MCF 10A (cell line): ENCODE measurements around the gene PM20D1. TPM values are rescaled to one million over a fixed set of nuclear protein-coding genes. Genes with fewer than 3 reads are reported as not detected.

Experiments
- BruUV-seq: library from RNA; stranded (reverse); fragments of 400-500 nt; replicated peaks from 2 replicates; lab custom pipeline; 2021; lab: Mats Ljungman, UMichigan
- CTCF ChIA-PET: fragments of 300-600 bp; sonication (Branson Sonifier 250); formaldehyde crosslinking; extraction: SDS; loops from one replicate; lab custom pipeline; 2021; ENCODE audit warnings: antibody characterized with exemption, inconsistent platforms; lab: Yijun Ruan, JAX
- POLR2A ChIA-PET: fragments of 300-600, 350-650 bp; sonication (Branson Sonifier 250); formaldehyde crosslinking; extraction: SDS; loops from one replicate; lab custom pipeline; 2020; ENCODE audit warnings: antibody characterized with exemption, inconsistent platforms; lab: Yijun Ruan, JAX
- DNase-seq: peaks from one replicate; pipeline ENCODE4 v3.0.0-alpha.2; 2018; ENCODE audit not compliant: unreplicated experiment
- H3K27ac Mint-ChIP-seq: one replicate; pipeline ENCODE4 v1.8.0; 2022; ENCODE audit warnings: mild to moderate bottlenecking, low read depth, mixed read lengths; ENCODE audit not compliant: unreplicated experiment
- H3K27me3 Mint-ChIP-seq: one replicate; pipeline ENCODE4 v1.8.0; 2022; ENCODE audit warnings: mixed read lengths; ENCODE audit not compliant: insufficient read depth, unreplicated experiment
- H3K36me3 Mint-ChIP-seq: one replicate; pipeline ENCODE4 v1.8.0; 2022; ENCODE audit warnings: mild to moderate bottlenecking, moderate library complexity, mixed read lengths; ENCODE audit not compliant: insufficient read depth, unreplicated experiment
- H3K4me1 Mint-ChIP-seq: one replicate; pipeline ENCODE4 v1.8.0; 2022; ENCODE audit warnings: mixed read lengths; ENCODE audit not compliant: insufficient read depth, unreplicated experiment
- H3K4me3 Mint-ChIP-seq: one replicate; pipeline ENCODE4 v1.8.0; 2022; ENCODE audit warnings: mild to moderate bottlenecking, moderate library complexity, mixed read lengths; ENCODE audit not compliant: unreplicated experiment
- H3K9me3 Mint-ChIP-seq: one replicate; pipeline ENCODE4 v1.8.0; 2022; ENCODE audit warnings: mixed read lengths; ENCODE audit not compliant: unreplicated experiment
- CTCF ChIP-seq: fragments of 200-600 bp; IDR thresholded peaks from one replicate; pipeline ENCODE4 v1.8.0; 2022; ENCODE audit warnings: antibody characterized with exemption, mild to moderate bottlenecking; ENCODE audit not compliant: unreplicated experiment
- intact Hi-C: fragments of 100-400 bp; cut with micrococcal nuclease; formaldehyde crosslinking; loops from 2 replicates; pipeline ENCODE4 v1.14.1; 2022
- total RNA-seq: library from RNA; stranded (reverse); gene quantifications from 2 replicates; pipeline ENCODE4 v1.2.3, GENCODE V29; 2022

PM20D1 gene
- total RNA-seq, 1 experiment from 2014 or later: not detected

GRCh38 chr1:205812878-205813754 is 36.8 kb downstream of the PM20D1 start, which contains the start of gene SLC41A1:
TSS of gene SLC41A1 (minus strand) at chr1:205813198. CDS start at chr1:205810441, 2,757 bp downstream.
- H3K36me3 Mint-ChIP-seq: peaks cover 7% of the 10 kb centered on the region
- TF ChIP-seq CTCF: no peak
- H3K4me3 Mint-ChIP-seq: peak within 1 kb of the TSS; percentile 87
- BruUV-seq: no TSS peak
- H3K9me3 Mint-ChIP-seq: no peaks in the 10 kb centered on the region
- peak; percentile 98 for DNase-seq
- H3K27me3 Mint-ChIP-seq: no peaks in the 10 kb centered on the region
- CTCF ChIA-PET: interaction anchor here (0.6 to 4.8 kb wide), 5 partner anchors 13 to 164 kb away, joined by 3 to 41 read pairs (median 7); no protein-coding TSS in a partner anchor
- H3K27ac Mint-ChIP-seq: peak within 1 kb of the TSS; percentile 40
- peaks cover 42% of the 10 kb centered on the region for H3K4me1 Mint-ChIP-seq
- POLR2A ChIA-PET: interaction anchor here (0.6 to 5.1 kb wide), 19 partner anchors 9 to 181 kb away, joined by 3 to 32 read pairs (median 5); partner anchors contain the start of genes ELK4, NUCKS1 and RAB29
- intact Hi-C loops: loop anchor here (1.0 to 5.0 kb wide), 2 partner anchors 66 to 94 kb away; no protein-coding TSS in a partner anchor

- no peak for TF ChIP-seq CTCF
- H3K4me3 Mint-ChIP-seq: peak overlapping the region; percentile 87
- DNase-seq: peak; percentile 36
- BruUV-seq: no TSS peak
- no peaks in the 10 kb centered on the region for H3K9me3 Mint-ChIP-seq
- ChIA-PET POLR2A (interaction anchor here (0.6 to 5.1 kb wide), 23 partner anchors 8 to 1298 kb away, joined by 3 to 32 read pairs (median 4); partner anchors contain the start of genes NUCKS1 and RAB29), CTCF (interaction anchor here (0.7 to 4.8 kb wide), 6 partner anchors 8 to 165 kb away, joined by 3 to 41 read pairs (median 4); no protein-coding TSS in a partner anchor)
- H3K27me3 Mint-ChIP-seq: no peaks in the 10 kb centered on the region
- H3K27ac Mint-ChIP-seq: peak overlapping the region; percentile 40
- H3K36me3 Mint-ChIP-seq: peaks cover 13% of the 10 kb centered on the region
- H3K4me1 Mint-ChIP-seq: peaks cover 42% of the 10 kb centered on the region
- intact Hi-C loops: loop anchor here (5.0 kb wide), 1 partner anchor 65 kb away; no protein-coding TSS in a partner anchor
These were observed 37.6 kb downstream of the PM20D1 start for GRCh38 chr1:205812271-205812877.

- DNase-seq: no peak
- Mint-ChIP-seq H3K27me3 (no peaks in the 10 kb centered on the region), H3K36me3 (peaks cover 14% of the 10 kb centered on the region), H3K4me1 (peaks cover 42% of the 10 kb centered on the region), H3K9me3 (no peaks in the 10 kb centered on the region), H3K4me3 (peak overlapping the region; percentile 87), H3K27ac (peak overlapping the region; percentile 40)
- intact Hi-C loops: loop anchor here (5.0 kb wide), 1 partner anchor 64 kb away; no protein-coding TSS in a partner anchor
- CTCF ChIA-PET: interaction anchor here (0.6 to 4.8 kb wide), 11 partner anchors 9 to 320 kb away, joined by 3 to 41 read pairs (median 4); partner anchors contain the start of gene RAB29
- no TSS peak for BruUV-seq
- POLR2A ChIA-PET: interaction anchor here (0.6 to 5.1 kb wide), 19 partner anchors 7 to 1299 kb away, joined by 3 to 32 read pairs (median 4); partner anchors contain the start of genes NUCKS1 and RAB29
- TF ChIP-seq CTCF: no peak
These were observed 38.3 kb downstream of the PM20D1 start for GRCh38 chr1:205811660-205812059.
